H9 (cell line): ENCODE measurements around the gene CDKN2B. TPM values are rescaled to one million over a fixed set of nuclear protein-coding genes. Genes with fewer than 3 reads are reported as not detected.

ENCODE experiments used
- DNase-seq: peaks from one replicate; pipeline ENCODE4 v3.0.0-alpha.2; 2017
- H2AFZ ChIP-seq: one replicate; pipeline ENCODE4 v1.6.1; 2013; ENCODE audit warnings: mild to moderate bottlenecking, low read length, control low read depth, moderate library complexity
- H2AK5ac ChIP-seq: 2 replicates; pipeline ENCODE4 v1.6.1; 2013; ENCODE audit warnings: low read length, control low read depth, mixed read lengths; ENCODE audit not compliant: insufficient read length
- H2BK120ac ChIP-seq: one replicate; pipeline ENCODE4 v1.6.1; 2013; ENCODE audit warnings: low read depth, mild to moderate bottlenecking, low read length, control low read depth, inconsistent platforms; ENCODE audit not compliant: poor library complexity, severe bottlenecking
- H2BK12ac ChIP-seq: 2 replicates; pipeline ENCODE4 v1.6.1; 2013; ENCODE audit warnings: low read length, control low read depth, mixed read lengths, low read depth; ENCODE audit not compliant: insufficient read length
- H2BK15ac ChIP-seq: 2 replicates; pipeline ENCODE4 v1.6.1; 2013; ENCODE audit warnings: low read depth, low read length, control low read depth
- H2BK20ac ChIP-seq: one replicate; pipeline ENCODE4 v1.6.1; 2013; ENCODE audit warnings: low read depth, mild to moderate bottlenecking, low read length, control low read depth, inconsistent platforms; ENCODE audit not compliant: poor library complexity, severe bottlenecking
- H2BK5ac ChIP-seq: 2 replicates; pipeline ENCODE4 v1.6.1; 2013; ENCODE audit warnings: low read length, control low read depth, mixed read lengths; ENCODE audit not compliant: insufficient read length
- H3K14ac ChIP-seq: 2 replicates; pipeline ENCODE4 v1.6.1; 2013; ENCODE audit warnings: low read length, control low read depth; ENCODE audit not compliant: insufficient read depth
- H3K18ac ChIP-seq: 2 replicates; pipeline ENCODE4 v1.6.1; 2013; ENCODE audit warnings: low read depth, mild to moderate bottlenecking, mixed read lengths, low read length, control low read depth; ENCODE audit not compliant: insufficient read length
- H3K23ac ChIP-seq: 2 replicates; pipeline ENCODE4 v1.6.1; 2013; ENCODE audit warnings: low read length, control low read depth, mixed read lengths, low read depth; ENCODE audit not compliant: insufficient read length
- H3K23me2 ChIP-seq: 2 replicates; pipeline ENCODE4 v1.6.1; 2013; ENCODE audit warnings: low read depth, mild to moderate bottlenecking, mixed read lengths, low read length, control low read depth; ENCODE audit not compliant: insufficient read length, poor library complexity, severe bottlenecking
- H3K27ac ChIP-seq: 2 replicates; pipeline ENCODE4 v1.5.1; 2013; ENCODE audit warnings: low read length, control low read depth, mixed read lengths, low read depth; ENCODE audit not compliant: insufficient read length
- H3K27me3 ChIP-seq: 2 replicates; pipeline ENCODE4 v1.6.1; 2013; ENCODE audit warnings: low read length, control low read depth, inconsistent platforms; ENCODE audit not compliant: insufficient read depth
- H3K4ac ChIP-seq: 2 replicates; pipeline ENCODE4 v1.6.1; 2013; ENCODE audit warnings: low read depth, mild to moderate bottlenecking, control low read depth, inconsistent platforms, low read length, moderate library complexity
- H3K4me1 ChIP-seq: 2 replicates; pipeline ENCODE4 v1.6.1; 2013; ENCODE audit warnings: low read length, control low read depth, inconsistent platforms; ENCODE audit not compliant: insufficient read depth
- H3K4me2 ChIP-seq: 2 replicates; pipeline ENCODE4 v1.6.1; 2013; ENCODE audit warnings: low read length, control low read depth, mixed read lengths; ENCODE audit not compliant: insufficient read length, insufficient read depth
- H3K56ac ChIP-seq: 2 replicates; pipeline ENCODE4 v1.6.1; 2013; ENCODE audit warnings: low read depth, mild to moderate bottlenecking, mixed read lengths, low read length, control low read depth; ENCODE audit not compliant: insufficient read length
- H3K79me1 ChIP-seq: 2 replicates; pipeline ENCODE4 v1.6.1; 2013; ENCODE audit warnings: low read depth, mild to moderate bottlenecking, moderate library complexity, low read length, control low read depth, inconsistent platforms; ENCODE audit not compliant: insufficient read depth, poor library complexity, severe bottlenecking
- H3K79me2 ChIP-seq: 2 replicates; pipeline ENCODE4 v1.6.1; 2013; ENCODE audit warnings: low read length, control low read depth, inconsistent platforms; ENCODE audit not compliant: insufficient read depth
- H3K9ac ChIP-seq: 2 replicates; pipeline ENCODE4 v1.6.1; 2013; ENCODE audit warnings: low read length, control low read depth, mixed read lengths; ENCODE audit not compliant: insufficient read length; ENCODE audit errors: extremely low read depth
- H3K9me3 ChIP-seq: one replicate; pipeline ENCODE4 v1.6.1; 2013; ENCODE audit warnings: low read depth, low read length, inconsistent platforms; ENCODE audit not compliant: control insufficient read depth
- H3T11ph ChIP-seq: one replicate; pipeline ENCODE4 v1.6.1; 2013; ENCODE audit warnings: mild to moderate bottlenecking, low read length, control low read depth, inconsistent platforms
- H4K20me1 ChIP-seq: one replicate; pipeline ENCODE4 v1.6.1; 2013; ENCODE audit not compliant: control insufficient read depth, insufficient read length, insufficient read depth
- H4K5ac ChIP-seq: 2 replicates; pipeline ENCODE4 v1.6.1; 2013; ENCODE audit warnings: low read depth, mild to moderate bottlenecking, mixed read lengths, low read length, control low read depth; ENCODE audit not compliant: insufficient read length
- H4K8ac ChIP-seq: replicated peaks from 2 replicates; pipeline ENCODE4 v1.6.1; 2013; ENCODE audit warnings: low read length, control low read depth, mixed read lengths, low read depth; ENCODE audit not compliant: insufficient read length
- H4K91ac ChIP-seq: 2 replicates; pipeline ENCODE4 v1.6.1; 2013; ENCODE audit warnings: low read depth, mild to moderate bottlenecking, moderate library complexity, mixed read lengths, low read length, control low read depth; ENCODE audit not compliant: insufficient read length
- H3K27ac Mint-ChIP-seq, 3 experiments: 2 replicates in 2 of 3; 3 replicates in 1 of 3; pipeline ENCODE4 v1.8.0; 2020 to 2021; ENCODE audit warnings: mixed read lengths in 3 of 3, mild to moderate bottlenecking in 1 of 3, moderate library complexity in 1 of 3
- H3K27me3 Mint-ChIP-seq: 2 replicates; pipeline ENCODE4 v1.8.0; 2021; ENCODE audit warnings: low read depth, mild to moderate bottlenecking, moderate library complexity, mixed read lengths
- H3K36me3 Mint-ChIP-seq, 3 experiments: 2 replicates in 2 of 3; 3 replicates in 1 of 3; pipeline ENCODE4 v1.8.0; 2020 to 2021; ENCODE audit warnings: low read depth in 3 of 3, mixed read lengths in 3 of 3; ENCODE audit not compliant: insufficient read depth in 1 of 3
- H3K4me1 Mint-ChIP-seq, 2 experiments: 2 replicates each; pipeline ENCODE4 v1.8.0; 2020; ENCODE audit warnings: mixed read lengths in 2 of 2
- H3K4me3 Mint-ChIP-seq, 2 experiments: 2 replicates in 1 of 2; 3 replicates in 1 of 2; pipeline ENCODE4 v1.8.0; 2020 to 2021; ENCODE audit warnings: mild to moderate bottlenecking in 2 of 2, mixed read lengths in 2 of 2, moderate library complexity in 1 of 2
- H3K9me3 Mint-ChIP-seq, 2 experiments: 2 replicates in 1 of 2; 3 replicates in 1 of 2; pipeline ENCODE4 v1.8.0; 2020; ENCODE audit warnings: mild to moderate bottlenecking in 2 of 2, mixed read lengths in 2 of 2, moderate library complexity in 1 of 2
- WGBS: extraction: QIAGEN DNeasy Blood & Tissue Kit; methylation state at CpG from one replicate; pipeline ENCODE4 v1.1.7; 2013; ENCODE audit warnings: missing lambda C conversion rate, low lambda C conversion rate, mixed read lengths; ENCODE audit not compliant: insufficient read length; ENCODE audit errors: extremely low coverage; 5-methylcytosine and 5-hydroxymethylcytosine counted together
- total RNA-seq: library from RNA; stranded (reverse); gene quantifications from 2 replicates; pipeline ENCODE4 v1.2.1, GENCODE V29; 2021
- TF ChIP-seq, protein P1 (sequence below): fragments of 200-600 bp; sonication (generic); conservative IDR thresholded peaks from 3 replicates; pipeline ENCODE4 v1.8.0; 2021; ENCODE audit warnings: antibody characterized with exemption, mild to moderate bottlenecking

CDKN2B gene
- total RNA-seq, 1 experiment from 2014 or later, result 0.13 TPM

DNA sequence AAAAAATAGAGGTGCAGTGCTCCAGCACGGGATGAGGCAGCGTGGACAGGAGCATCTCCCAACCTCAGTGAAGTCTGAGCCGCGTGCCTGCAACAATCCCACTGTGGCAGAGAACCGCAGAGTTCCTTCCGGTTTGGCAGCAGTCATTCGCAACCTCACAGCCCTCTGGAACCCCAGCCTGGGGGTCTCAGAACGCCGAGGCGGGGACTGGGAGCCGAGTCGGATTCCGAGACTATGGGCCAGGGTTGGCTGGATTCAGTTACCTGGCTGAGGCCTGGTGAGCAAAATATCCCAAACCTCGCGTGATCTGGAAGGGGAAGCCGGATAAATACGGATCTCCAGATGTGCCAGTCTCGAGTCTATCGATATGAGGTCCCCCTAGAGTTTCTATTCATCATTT is 41.9 kb downstream of the CDKN2B start:
- Histone ChIP-seq H2BK15ac (no peak overlapping the region), H3K4me2 (no peak overlapping the region), H4K20me1 (no peaks in the 10 kb centered on the region), H3K23ac (no peak overlapping the region), H2BK5ac (no peak overlapping the region), H3K56ac (no peak overlapping the region), H3K23me2 (peaks cover 4% of the 10 kb centered on the region), H3K9me3 (no peaks in the 10 kb centered on the region), H2BK12ac (no peak overlapping the region), H2AK5ac (no peak overlapping the region), H3K14ac (no peak overlapping the region), H3K27me3 (peaks cover 82% of the 10 kb centered on the region), H2BK20ac (no peak overlapping the region), H4K8ac (no peak overlapping the region), H3K18ac (no peak overlapping the region), H3K9ac (no peak overlapping the region), H4K91ac (no peak overlapping the region), H3K27ac (no peak overlapping the region), H4K5ac (no peak overlapping the region), H3K79me2 (no peaks in the 10 kb centered on the region), H2BK120ac (no peak overlapping the region), H3K4me1 (no peaks in the 10 kb centered on the region; the same call in 1 of the 2 replicates), H3T11ph (no peak overlapping the region), H3K4ac (no peak overlapping the region), H2AFZ (no peak overlapping the region), H3K79me1 (no peaks in the 10 kb centered on the region)
- Mint-ChIP-seq H3K27me3 (peaks cover 99% of the 10 kb centered on the region), H3K4me1 (peaks cover 35 to 51% of the 10 kb centered on the region in 2 experiments), H3K36me3 (peaks cover 0 to 3% (median 0%) of the 10 kb centered on the region in 3 experiments; a peak in 2 of 7 replicates), H3K27ac (no peak overlapping the region), H3K4me3 (no peak overlapping the region), H3K9me3 (peaks cover 12 to 13% of the 10 kb centered on the region in 2 experiments)
- TF ChIP-seq, protein P1, sequence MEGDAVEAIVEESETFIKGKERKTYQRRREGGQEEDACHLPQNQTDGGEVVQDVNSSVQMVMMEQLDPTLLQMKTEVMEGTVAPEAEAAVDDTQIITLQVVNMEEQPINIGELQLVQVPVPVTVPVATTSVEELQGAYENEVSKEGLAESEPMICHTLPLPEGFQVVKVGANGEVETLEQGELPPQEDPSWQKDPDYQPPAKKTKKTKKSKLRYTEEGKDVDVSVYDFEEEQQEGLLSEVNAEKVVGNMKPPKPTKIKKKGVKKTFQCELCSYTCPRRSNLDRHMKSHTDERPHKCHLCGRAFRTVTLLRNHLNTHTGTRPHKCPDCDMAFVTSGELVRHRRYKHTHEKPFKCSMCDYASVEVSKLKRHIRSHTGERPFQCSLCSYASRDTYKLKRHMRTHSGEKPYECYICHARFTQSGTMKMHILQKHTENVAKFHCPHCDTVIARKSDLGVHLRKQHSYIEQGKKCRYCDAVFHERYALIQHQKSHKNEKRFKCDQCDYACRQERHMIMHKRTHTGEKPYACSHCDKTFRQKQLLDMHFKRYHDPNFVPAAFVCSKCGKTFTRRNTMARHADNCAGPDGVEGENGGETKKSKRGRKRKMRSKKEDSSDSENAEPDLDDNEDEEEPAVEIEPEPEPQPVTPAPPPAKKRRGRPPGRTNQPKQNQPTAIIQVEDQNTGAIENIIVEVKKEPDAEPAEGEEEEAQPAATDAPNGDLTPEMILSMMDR, result no peak
- peak; percentile 50 for DNase-seq
- no CpG with 5 or more reads among the region's 19 CpGs for WGBS
